IPS-18c (cell line): ENCODE data around the gene RIMBP2.

ENCODE experiments used
- H3K4me3 ChIP-seq: 2 replicates; pipeline ENCODE4 v1.7.0; 2013; ENCODE audit warnings: low read depth, mild to moderate bottlenecking, low read length, moderate library complexity; ENCODE audit not compliant: insufficient read depth
- H3K9me3 ChIP-seq: one replicate; pipeline ENCODE4 v1.6.1; 2013; ENCODE audit warnings: mild to moderate bottlenecking, low read length, moderate library complexity; ENCODE audit not compliant: control insufficient read depth, insufficient read depth

The RIMBP2 gene

DNA sequence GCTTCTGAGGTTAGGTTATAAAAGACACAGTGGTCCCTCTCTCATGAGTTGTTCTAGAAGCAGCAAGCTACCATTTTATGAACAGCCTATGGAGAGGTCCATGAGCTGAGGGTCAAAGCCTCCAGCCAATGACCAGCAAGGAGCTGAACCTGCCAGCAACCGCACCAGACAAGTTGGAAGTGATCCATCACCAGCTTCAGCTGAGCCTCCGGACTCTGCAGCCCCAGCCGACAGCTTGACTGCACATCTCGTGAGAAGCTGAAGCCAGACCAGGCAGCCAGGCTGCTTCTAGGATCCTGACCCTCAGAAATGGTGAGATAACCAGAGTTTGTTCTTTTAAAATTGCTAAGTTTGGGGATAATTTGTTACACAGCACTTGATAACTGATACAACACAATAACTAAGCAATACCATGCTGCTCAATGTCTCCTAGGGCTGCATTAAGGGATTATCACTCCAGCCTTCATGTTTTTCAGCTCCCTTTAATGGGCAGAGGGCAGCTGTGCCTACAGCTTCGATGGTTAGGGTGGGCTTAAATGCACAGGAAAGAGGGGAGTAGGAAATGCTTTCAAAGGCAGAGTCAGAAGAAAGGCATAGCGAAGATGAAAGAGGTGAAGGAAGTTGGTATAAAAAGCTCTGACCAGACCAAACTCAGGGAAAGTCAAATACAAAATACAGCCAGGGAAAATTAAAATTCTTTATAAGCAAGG, 149.5 kb downstream of the RIMBP2 start:
- Histone ChIP-seq H3K4me3 (no peak overlapping the region), H3K9me3 (no peaks in the 10 kb centered on the region)

DNA sequence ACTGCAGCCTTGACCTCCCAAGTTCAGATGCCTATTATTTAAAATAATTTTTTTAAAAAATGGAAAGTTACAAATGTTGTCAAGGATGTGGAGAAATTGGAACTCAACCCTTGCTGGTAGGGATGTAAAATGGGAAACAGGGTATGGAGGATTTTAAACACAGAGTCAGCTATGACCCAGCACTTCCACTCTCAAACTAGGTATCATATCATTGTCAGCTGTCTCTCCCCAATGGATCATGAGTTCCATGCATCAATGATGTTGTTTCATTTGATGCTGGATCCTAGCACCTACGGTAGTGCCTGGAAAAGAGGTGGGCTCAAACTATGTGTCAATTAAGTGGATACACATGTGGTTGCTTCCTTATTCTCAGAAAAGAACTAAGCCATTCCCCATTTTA, 150.9 kb downstream of the RIMBP2 start:
- peaks cover 2% of the 10 kb centered on the region for H3K9me3 ChIP-seq
- H3K4me3 ChIP-seq: no peak overlapping the region

DNA sequence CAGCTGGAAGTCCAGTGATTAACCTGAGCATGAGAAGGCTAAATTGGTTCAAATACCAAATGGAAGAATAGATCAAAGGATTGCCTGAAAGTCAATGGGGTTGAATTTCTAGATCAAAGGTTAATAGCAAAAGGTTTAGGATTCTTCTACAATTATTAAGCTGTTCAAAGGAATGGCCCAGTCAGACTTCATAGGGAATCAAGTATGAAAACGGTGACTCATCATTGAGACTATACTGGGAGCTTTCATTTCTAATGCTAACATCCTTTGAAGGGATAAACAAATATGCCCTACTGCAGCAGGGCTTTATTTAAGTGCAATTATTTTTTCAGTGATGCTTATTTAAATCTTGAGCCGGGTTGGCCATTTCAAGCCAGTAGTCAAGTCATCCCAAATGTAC, 152.8 kb downstream of the RIMBP2 start:
- peaks cover 2% of the 10 kb centered on the region for H3K9me3 ChIP-seq
- no peak overlapping the region for H3K4me3 ChIP-seq

DNA sequence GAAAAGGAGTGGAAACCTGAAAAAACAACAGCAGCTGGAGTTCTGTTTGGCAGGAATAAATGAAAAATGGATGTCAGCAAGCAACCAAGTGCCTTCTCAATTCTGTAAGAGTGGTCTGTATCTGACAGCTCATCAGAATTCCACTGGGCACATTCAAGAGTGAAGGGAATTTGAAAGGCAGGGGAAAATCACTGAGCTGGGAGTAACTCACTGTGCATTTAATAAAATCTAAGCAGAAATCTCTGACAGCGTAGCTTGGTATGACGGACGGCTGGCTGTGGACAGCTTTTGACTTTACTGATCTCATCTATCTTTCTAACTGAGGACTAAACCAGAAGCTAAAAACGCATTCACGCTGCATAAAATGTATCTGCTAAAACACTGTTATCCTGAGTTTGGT, 153.4 kb downstream of the RIMBP2 start:
- Histone ChIP-seq H3K9me3 (peaks cover 2% of the 10 kb centered on the region), H3K4me3 (no peak overlapping the region)

DNA sequence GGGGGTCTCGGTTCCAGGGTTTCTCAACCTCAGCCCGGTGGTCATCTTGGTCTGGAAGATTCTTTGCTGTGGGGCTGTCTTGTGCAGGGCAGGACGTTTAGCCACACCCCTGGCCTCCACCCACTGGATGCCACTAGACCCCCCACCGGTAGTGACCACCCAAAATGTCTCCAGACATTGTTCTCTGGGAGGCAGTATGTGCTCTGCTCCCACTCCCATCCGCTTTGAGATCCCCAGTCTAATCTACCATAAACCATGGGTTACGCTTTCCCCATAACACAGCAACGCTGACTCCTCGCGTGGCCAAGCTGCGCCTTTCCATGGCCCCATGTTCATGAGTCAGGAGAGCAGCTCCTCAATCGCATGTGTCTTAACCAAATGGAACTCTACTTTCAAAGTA, 155.8 kb downstream of the RIMBP2 start:
- no peak overlapping the region for H3K4me3 ChIP-seq
- peaks cover 2% of the 10 kb centered on the region for H3K9me3 ChIP-seq

DNA sequence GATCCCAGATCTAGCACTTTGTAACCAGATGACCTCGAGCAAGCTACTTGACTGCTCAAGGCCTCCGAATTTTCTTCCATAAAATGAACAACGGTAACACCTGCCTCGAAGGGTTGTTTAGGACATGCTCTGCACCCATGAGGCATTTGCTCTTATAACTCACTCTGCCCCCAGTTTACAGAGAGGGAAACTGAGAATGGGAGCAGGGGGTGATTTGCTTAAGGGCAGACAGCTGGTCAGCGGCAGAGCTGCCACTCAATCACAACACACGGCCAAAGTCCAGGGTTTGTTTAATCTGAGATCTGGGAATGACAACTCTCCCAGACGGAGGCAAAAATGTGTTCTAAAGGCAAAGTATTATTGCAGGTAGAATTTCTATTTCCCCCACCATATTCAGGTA, 156.3 kb downstream of the RIMBP2 start:
- Histone ChIP-seq H3K9me3 (peaks cover 2% of the 10 kb centered on the region), H3K4me3 (no peak overlapping the region)

DNA sequence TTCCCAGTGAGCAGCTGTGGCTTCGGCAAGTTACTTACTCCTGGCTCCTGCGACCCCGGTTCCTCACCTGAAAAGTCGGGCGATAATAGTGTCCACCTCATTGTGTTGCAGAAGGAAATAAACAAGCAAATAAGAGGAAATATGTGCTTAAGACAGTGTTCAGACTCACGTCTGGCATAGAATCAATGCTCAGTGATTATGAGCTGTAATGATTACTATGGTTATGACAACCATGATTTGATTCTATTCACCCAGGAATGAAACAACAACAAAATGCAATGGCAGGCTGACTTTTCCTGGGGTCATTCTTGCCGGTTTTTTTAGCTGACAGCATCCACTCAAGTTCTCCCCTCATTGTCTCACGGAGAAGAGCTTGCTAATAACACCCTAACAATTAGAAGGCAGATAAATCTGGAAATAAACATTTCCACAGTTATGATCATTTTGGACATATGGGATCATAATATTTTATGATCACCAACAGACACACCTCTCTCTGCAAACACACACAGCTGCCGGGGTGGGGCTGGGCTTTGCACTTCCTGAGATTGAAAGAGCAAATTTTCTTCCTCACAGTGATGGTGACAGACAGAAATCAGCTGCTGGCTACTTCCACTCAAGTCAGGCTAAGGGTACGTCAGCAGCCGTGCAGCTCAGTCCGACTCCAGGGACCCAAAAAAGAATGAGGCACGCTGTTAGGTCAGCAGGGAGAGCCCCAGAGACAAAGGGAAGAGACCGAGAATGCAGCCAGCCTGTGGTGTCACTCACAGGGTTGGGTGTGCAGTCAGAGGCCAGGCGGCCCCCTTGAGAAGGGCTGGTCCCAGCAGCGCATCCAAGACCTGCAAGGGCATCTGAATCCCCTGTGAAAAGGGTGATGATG, 158.0 kb downstream of the RIMBP2 start:
- no peak overlapping the region for H3K4me3 ChIP-seq
- H3K9me3 ChIP-seq: peaks cover 2% of the 10 kb centered on the region

DNA sequence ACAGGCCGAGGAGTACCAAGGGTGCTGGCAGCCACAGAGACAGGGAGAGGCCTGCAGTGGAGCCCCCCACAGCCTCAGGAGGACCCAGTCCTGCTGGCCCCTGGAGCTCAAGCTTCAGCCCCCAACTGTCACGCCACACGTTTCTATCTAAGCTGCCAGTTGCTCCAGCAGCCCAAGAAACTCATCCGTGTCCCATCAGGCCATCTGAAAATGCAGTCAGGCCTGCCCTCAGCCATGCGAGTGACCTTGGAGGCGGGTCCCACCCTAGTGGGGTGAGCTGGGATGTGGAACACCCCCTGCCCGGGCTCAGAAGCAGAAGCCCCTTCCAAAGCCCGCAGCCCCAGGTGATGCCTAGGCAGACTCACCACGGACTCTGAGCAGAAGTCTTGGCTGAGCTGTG, 158.9 kb downstream of the RIMBP2 start:
- H3K9me3 ChIP-seq: peaks cover 2% of the 10 kb centered on the region

DNA sequence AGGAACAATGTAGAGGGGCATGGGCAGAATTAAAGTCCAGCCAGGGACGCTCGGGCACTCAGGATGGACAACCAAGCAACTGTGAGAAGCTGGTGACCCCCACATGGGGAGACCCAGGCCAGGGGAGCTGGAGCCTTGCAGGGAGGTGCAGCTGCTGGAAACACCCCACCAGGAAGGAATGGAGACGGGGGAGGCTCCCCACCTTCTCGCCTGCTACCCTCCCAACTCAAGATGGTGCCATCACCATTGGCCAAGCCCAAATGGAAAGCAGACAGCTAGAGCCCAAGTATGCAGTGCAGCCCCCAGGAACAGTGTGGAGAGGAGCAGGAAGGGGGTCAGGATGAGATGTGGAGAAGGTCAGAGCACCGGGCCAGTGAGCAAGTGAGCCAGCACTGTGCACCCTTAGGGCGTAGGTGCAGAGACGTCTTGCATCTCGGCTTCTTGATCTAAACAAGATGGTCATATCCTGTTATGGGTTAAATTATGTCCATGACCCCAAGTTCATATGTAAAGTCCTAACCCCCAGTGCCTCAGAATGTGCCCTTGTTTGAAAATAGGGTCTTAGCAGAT, 159.5 kb downstream of the RIMBP2 start:
- H3K9me3 ChIP-seq: peaks cover 2% of the 10 kb centered on the region
- H3K4me3 ChIP-seq: no peak overlapping the region

More for the DNA sequence above, 158.9 kb downstream of the RIMBP2 start:
- H3K4me3 ChIP-seq: no peak overlapping the region

DNA sequence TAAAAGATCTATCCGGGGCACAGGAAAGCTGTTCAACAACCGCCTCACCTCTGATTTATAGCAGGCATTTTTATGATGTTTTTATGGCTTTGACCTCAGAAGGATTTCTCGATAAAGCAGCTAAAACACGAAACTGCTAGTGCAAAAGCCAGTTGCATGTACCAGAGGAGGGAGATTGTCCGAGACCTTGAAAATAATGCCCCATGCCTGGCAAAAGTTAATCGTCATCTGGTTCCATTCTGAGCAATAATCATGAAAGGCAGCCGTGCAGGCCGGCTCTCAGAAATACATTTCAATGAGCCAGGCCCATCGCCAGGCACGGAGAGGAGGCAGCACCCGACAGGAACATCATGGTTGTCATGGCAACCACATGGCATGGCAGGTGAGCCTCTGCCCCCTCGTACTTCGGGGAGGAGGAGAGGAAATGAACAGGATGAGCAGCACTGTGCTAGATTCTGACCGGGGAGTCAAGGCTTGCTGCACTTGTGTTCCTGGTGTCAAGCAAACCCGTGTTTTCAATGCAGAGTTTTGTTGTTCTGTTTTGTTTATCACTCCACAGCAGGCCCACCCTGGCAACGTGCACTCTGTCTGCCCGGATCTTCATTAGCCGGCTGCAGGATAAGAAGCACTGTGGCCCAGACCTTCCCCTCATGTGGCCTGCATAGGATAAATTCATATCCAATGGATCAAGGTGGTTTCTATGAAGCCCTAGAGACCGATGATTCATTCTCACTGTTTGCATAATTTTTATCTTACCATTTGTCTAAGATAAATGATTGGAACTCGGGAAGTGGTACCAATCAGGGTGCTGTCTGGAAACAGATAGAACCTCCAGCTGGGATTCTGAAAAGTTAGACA, 160.2 kb downstream of the RIMBP2 start:
- Histone ChIP-seq H3K9me3 (peaks cover 2% of the 10 kb centered on the region), H3K4me3 (no peak overlapping the region)

DNA sequence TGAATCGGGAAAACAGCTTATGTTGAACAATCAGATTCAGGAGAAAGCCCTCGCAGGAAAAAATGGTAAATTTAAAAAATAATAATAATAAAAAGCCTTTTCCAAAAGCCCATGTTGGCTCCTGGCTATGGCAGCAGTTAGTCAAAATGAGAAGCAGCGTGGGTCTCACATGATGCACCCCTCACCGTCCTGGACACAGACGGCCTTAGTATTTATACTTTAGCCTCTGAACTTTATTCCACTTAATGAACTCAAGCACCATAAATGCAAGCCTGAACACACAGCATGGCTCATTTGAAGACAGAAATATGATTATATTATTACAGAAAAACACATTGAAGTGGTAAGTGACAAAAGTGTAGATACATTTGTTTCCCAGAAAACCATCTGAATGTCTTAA, 160.9 kb downstream of the RIMBP2 start:
- Histone ChIP-seq H3K9me3 (no peaks in the 10 kb centered on the region), H3K4me3 (no peak overlapping the region)

DNA sequence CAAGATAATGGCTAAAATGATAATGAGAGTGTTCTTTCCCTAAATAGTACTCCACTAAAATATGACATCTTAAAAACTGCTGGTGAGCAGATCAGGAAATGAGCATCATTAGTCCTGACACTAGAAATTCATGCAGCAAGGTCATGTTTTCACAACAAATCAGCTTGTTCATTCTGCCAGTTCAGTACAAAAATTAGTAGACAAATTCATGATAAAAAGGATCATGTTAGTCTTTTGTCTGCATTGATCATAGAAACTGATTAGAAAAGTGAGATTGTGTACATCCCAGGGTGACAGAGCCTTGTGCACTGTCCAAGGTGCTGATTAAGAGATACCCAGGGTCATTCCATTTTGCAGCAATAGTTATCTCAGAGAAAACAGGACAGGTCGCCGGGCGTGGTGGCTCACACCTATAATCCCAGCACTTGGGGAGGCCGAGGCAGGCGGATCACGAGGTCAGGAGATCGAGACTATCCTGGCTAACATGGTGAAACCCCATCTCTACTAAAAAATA, 163.6 kb downstream of the RIMBP2 start:
- Histone ChIP-seq H3K4me3 (no peak overlapping the region), H3K9me3 (no peaks in the 10 kb centered on the region)

DNA sequence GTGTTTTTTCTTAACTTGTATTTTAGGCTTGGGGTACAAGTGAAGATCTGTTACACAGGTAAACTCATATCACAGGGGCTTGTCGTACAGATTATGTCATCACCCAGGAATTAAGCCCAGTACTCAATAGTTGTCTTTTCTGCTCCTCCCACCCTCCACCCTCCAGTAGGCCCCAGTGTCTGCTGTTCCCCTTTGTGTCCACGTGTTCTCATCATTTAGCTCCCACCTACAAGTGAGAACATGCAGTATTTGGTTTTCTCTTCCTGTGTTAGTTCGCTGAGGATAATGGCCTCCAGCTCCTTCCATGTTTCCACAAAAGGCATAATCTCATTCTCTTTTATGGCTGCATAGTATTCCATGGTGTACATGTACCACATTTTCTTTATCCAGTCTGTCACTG, 166.7 kb downstream of the RIMBP2 start:
- Histone ChIP-seq H3K4me3 (no peak overlapping the region), H3K9me3 (no peaks in the 10 kb centered on the region)

DNA sequence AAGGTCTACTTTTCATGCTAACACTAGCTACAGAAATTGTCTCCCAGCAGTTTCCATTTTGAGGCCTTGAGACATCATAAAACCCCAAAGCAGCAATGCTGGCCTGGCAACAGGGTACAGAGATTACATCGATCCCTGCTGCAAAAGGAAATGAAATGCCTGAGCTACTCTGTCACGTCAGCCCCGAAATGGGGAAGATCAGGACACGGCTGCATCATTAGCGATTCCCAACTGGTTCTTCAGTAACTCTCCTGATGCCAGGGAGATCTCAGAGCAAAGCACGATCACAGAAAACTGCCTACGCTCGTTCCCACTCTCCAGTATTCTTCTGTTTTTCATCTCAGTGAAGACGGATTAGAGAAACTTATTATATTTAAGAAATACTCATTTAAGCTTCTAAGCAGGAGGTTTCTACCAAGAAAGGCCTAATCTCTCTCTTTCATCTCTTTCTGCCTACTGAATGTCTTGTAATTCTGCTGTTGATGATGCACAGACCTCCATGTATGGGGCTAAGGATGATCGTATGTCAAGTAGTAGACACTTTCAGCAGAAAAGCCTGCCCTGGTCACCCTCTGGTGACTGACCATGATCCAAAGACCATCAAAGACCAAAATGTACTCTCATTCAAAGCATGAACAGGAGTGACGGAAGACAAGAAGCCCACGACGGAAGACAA, 168.5 kb downstream of the RIMBP2 start:
- no peak overlapping the region for H3K4me3 ChIP-seq
- H3K9me3 ChIP-seq: no peaks in the 10 kb centered on the region

DNA sequence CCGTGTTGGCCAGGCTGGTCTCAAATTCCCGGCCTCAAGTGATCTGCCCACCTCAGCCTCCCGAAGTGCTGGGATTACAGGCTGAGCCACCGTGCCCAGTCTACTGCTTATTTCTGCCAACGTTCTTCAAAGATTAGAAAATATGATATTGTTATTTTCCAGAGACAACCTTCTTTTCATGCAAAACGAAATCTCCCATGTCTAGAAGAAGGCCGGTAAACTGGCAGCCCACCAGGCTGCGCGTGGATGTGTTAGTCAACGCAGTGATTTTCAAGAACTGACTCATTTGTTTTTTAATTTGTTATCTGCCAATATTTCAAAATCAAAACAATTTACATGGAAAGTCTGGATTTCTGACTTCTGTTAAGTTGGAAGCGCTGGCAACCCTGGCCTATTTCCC, 169.6 kb downstream of the RIMBP2 start:
- no peak overlapping the region for H3K4me3 ChIP-seq
- H3K9me3 ChIP-seq: no peaks in the 10 kb centered on the region

DNA sequence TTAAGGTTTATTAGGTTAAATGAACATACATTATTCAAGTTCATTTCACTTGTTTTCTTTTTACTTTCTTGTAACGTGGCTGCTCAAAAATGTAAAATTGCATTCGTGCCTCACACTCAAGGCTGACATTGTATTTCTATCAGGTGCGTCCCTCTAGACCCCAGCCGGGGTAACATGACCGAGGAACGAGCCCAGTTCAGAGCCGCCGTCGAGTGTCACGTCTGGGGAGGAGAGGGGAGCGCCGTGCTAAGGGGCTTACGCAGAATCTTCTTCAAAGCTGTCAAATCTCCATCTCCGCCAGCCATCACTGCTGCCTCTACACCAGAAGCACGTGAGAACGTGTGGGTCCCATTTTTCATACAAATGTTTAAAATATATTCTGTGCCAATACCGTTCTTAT, 170.6 kb downstream of the RIMBP2 start:
- no peak overlapping the region for H3K4me3 ChIP-seq

DNA sequence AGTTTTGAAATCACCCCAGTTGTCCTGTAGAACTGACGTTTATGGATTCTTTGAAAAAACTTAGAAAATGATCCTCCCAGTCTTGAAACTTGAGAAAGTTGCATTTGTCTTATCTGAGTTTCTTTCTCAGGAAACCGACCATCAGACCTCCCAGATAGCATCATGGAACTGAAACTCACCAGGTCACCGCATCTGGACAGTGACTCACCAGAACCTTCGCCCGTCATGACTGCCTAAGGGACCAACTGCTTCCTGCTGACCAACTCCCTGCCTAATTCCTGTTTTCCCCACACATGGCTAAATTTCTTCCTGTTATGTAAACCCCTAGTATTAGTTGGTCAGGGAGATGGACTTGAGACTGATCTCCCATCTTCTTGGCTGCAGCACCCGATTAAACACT, 175.7 kb downstream of the RIMBP2 start:
- H3K9me3 ChIP-seq: no peaks in the 10 kb centered on the region

More for the DNA sequence above, 170.6 kb downstream of the RIMBP2 start:
- H3K9me3 ChIP-seq: no peaks in the 10 kb centered on the region

More for the DNA sequence above, 175.7 kb downstream of the RIMBP2 start:
- H3K4me3 ChIP-seq: no peak overlapping the region
